Sigmoid colon (tissue), 7 donors: ENCODE results near the gene TAGAP. TPM values are rescaled to one million over a fixed set of nuclear protein-coding genes. Genes with fewer than 3 reads are reported as not detected.

Source experiments
- DNase-seq: peaks from one replicate; pipeline ENCODE4 v3.0.0-alpha.2; 2019
- H3K27ac ChIP-seq, 4 donors: fragments of 200-600 bp; sonication (generic); one replicate each; pipeline ENCODE4 v1.5.1; 2016 to 2019; ENCODE audit warnings: mild to moderate bottlenecking in 1 of 4
- H3K27me3 ChIP-seq, 3 donors: fragments of 200-600 bp; sonication (generic); one replicate each; pipeline ENCODE4 v1.5.1; 2019; ENCODE audit warnings: mild to moderate bottlenecking in 1 of 3
- H3K36me3 ChIP-seq, 4 donors: fragments of 200-600 bp; sonication (generic); one replicate each; pipeline ENCODE4 v1.5.1; 2016 to 2019
- H3K4me1 ChIP-seq, 4 donors: fragments of 200-600 bp; sonication (generic); one replicate each; pipeline ENCODE4 v1.5.1; 2017 to 2019
- H3K4me3 ChIP-seq, 4 donors: fragments of 200-600 bp; sonication (generic); one replicate each; pipeline ENCODE4 v1.5.1; 2017 to 2019; ENCODE audit warnings: mild to moderate bottlenecking in 2 of 4, moderate library complexity in 1 of 4
- H3K9me3 ChIP-seq, 4 donors: fragments of 200-600 bp in 3 of 4; sonication (generic) in 3 of 4; one replicate each; pipeline versions ENCODE4 v1.5.1 to v1.6.1; 2013 to 2019
- EP300 ChIP-seq, 4 donors: sonication (generic); formaldehyde crosslinking; IDR thresholded peaks; one replicate each; pipeline ENCODE4 v1.6.1; 2017; ENCODE audit warnings: antibody characterized with exemption in 4 of 4
- POLR2A ChIP-seq, 2 donors: fragments of 450-650 bp; IDR thresholded peaks; one replicate each; pipeline ENCODE4 v1.6.1; 2016; ENCODE audit warnings: antibody characterized with exemption in 2 of 2, mild to moderate bottlenecking in 2 of 2, moderate library complexity in 2 of 2
- POLR2AphosphoS5 ChIP-seq, 4 donors: sonication (generic); formaldehyde crosslinking; IDR thresholded peaks; one replicate each; pipeline ENCODE4 v1.6.1; 2017; ENCODE audit warnings: antibody characterized with exemption in 4 of 4
- WGBS, 2 donors: extraction: QIAGEN DNeasy Blood & Tissue Kit; methylation state at CpG; one replicate each; pipeline ENCODE4 v1.1.7; 2013; 5-methylcytosine and 5-hydroxymethylcytosine counted together
- intact Hi-C: fragments of 100-400 bp; cut with DNase I; formaldehyde crosslinking; loops from one replicate; pipeline ENCODE4 v1.15.1; 2023
- polyA plus RNA-seq, 3 donors: library from polyadenylated mRNA; stranded (reverse); fragments of 200-250 nt; gene quantifications; one replicate each; pipeline ENCODE4 v1.2.3, GENCODE V29; 2013
- total RNA-seq, 4 donors: library from RNA; depleted of rRNA; stranded (reverse); fragments of >200 nt; gene quantifications; one replicate each; pipeline ENCODE4 v1.1.0, GENCODE V29; 2016
- TF ChIP-seq, protein P1 (sequence below), 4 experiments: fragments of 450-650 bp in 3 of 4; fragments of 200-600 bp in 1 of 4; IDR thresholded peaks; one replicate each; pipeline ENCODE4 v1.5.1; 2016 to 2019; ENCODE audit warnings: antibody characterized with exemption in 4 of 4, mild to moderate bottlenecking in 3 of 4, moderate library complexity in 2 of 4
- donor health status: healthy with polysubstance abuse.
- donor health status: Bipolar disorder and iron deficiency.
- donor health status: healthy.

Gene TAGAP
- total and polyA plus RNA-seq, 7 donors, result 1.2 to 13.6 (median 1.6) TPM

GRCh38 chr6:159043251-159043650 lies 1.5 kb downstream of the TAGAP start:
- no peak for DNase-seq
- 48 to 69% methylated on average over 6 of the region's 6 CpGs for WGBS, 2 donors
- intact Hi-C loops, result no loop called here
- TF ChIP-seq EP300 (IDR thresholded peaks at IDR 0.05), result no peak
- TF ChIP-seq POLR2A (IDR thresholded peaks at IDR 0.05), result no peak
- no peak for TF ChIP-seq POLR2AphosphoS5 (IDR thresholded peaks at IDR 0.05)
- TF ChIP-seq, protein P1, sequence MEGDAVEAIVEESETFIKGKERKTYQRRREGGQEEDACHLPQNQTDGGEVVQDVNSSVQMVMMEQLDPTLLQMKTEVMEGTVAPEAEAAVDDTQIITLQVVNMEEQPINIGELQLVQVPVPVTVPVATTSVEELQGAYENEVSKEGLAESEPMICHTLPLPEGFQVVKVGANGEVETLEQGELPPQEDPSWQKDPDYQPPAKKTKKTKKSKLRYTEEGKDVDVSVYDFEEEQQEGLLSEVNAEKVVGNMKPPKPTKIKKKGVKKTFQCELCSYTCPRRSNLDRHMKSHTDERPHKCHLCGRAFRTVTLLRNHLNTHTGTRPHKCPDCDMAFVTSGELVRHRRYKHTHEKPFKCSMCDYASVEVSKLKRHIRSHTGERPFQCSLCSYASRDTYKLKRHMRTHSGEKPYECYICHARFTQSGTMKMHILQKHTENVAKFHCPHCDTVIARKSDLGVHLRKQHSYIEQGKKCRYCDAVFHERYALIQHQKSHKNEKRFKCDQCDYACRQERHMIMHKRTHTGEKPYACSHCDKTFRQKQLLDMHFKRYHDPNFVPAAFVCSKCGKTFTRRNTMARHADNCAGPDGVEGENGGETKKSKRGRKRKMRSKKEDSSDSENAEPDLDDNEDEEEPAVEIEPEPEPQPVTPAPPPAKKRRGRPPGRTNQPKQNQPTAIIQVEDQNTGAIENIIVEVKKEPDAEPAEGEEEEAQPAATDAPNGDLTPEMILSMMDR (IDR thresholded peaks at IDR 0.05), result no peak
- H3K27ac ChIP-seq, result peak overlapping the region in 2 of 4 donors; percentile 24 to 51
- peaks cover 0 to 10% (median 0%) of the 10 kb centered on the region in 4 donors for H3K4me1 ChIP-seq
- H3K27me3 ChIP-seq, result peaks cover 0 to 6% (median 0%) of the 10 kb centered on the region in 3 donors
- H3K36me3 ChIP-seq, result no peaks in the 10 kb centered on the region
- H3K9me3 ChIP-seq, result no peaks in the 10 kb centered on the region
- H3K4me3 ChIP-seq, result peak overlapping the region in 1 of 4 donors; percentile 29

DNA sequence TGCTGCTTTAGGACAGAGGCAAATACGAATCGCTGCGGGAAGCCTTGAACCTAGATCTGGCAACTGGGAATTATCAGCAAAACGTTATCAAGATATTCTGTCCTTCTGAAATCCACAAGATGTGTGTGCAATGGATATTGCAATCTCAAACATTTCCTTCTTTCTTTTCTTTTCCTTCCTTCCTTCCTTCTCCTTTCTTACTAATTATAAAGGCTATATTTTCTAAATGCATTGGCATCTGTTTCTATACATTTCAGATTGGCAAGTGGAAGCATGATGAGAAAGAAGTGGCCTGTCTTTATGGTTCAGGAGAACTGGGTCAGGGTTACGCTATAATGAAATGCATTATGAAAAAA lies 2.0 kb downstream of the TAGAP start:
- DNase-seq, result no peak
- Histone ChIP-seq H3K4me1 (peaks cover 0 to 10% (median 0%) of the 10 kb centered on the region in 4 donors), H3K36me3 (no peaks in the 10 kb centered on the region), H3K9me3 (no peaks in the 10 kb centered on the region), H3K27me3 (peaks cover 0 to 6% (median 0%) of the 10 kb centered on the region in 3 donors), H3K27ac (peak overlapping the region in 2 of 4 donors; percentile 24 to 51), H3K4me3 (peak overlapping the region in 1 of 4 donors; percentile 29)
- TF ChIP-seq POLR2A (IDR thresholded peaks at IDR 0.05) (no peak), EP300 (IDR thresholded peaks at IDR 0.05) (no peak), POLR2AphosphoS5 (IDR thresholded peaks at IDR 0.05) (no peak)
- TF ChIP-seq, protein P1 (IDR thresholded peaks at IDR 0.05), result peak in 1 of 4 experiments; percentile 27
- intact Hi-C loops, result loop anchor here (1.0 kb wide), 2 partner anchors 61 to 91 kb away; no protein-coding TSS in a partner anchor
- WGBS, 2 donors, result 13 to 19% methylated on average over 5 of the region's 5 CpGs

DNA sequence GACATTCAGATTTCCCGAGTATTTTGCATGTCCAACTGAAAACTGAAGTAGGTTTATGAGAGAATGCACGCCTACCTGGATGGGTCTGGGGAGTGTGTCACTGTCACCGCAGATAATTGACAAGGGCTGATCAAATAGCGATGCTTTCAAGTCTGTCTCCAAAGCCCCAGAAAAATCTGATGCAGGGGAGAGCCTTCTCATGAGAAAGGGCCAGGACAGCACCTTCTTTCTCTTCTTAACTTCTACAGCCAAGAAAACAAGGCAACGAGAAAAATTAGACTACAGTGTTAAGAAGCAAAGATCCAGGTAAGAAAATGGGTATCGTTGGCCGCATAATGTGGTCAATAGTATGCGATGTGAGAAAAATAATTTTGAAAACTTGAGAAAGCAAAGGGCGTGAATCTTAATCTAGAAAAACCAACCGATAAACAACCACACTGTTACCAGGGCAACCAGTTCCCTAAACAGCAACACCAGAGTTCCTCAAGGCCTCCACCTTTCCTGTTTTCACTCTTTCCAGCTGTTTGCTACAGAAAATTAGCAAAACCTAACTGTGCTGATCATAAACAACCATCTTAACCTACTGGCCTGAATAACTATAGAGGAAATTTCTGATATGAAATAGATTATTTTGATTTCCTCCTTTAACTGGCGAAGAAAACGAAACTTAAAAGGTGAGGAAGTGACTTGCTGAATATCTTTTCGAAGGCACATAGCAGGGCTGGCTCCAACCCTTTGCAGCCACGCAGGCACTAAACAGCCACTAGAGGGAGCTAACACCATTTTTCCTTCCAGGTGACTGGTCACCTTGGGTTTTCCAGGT lies 2.6 kb downstream of the TAGAP start:
- WGBS, 2 donors, result 39 to 47% methylated on average over 14 of the region's 14 CpGs
- Histone ChIP-seq H3K27me3 (peaks cover 0 to 6% (median 0%) of the 10 kb centered on the region in 3 donors), H3K36me3 (no peaks in the 10 kb centered on the region), H3K9me3 (no peaks in the 10 kb centered on the region), H3K27ac (peak overlapping the region in 2 of 4 donors; percentile 24 to 51), H3K4me1 (peaks cover 0 to 10% (median 0%) of the 10 kb centered on the region in 4 donors), H3K4me3 (peak overlapping the region in 1 of 4 donors; percentile 29)
- TF ChIP-seq POLR2A (IDR thresholded peaks at IDR 0.05), result no peak
- TF ChIP-seq, protein P1 (IDR thresholded peaks at IDR 0.05), result peak; percentile 67 to 93 (median 82)
- intact Hi-C loops, result loop anchor here (1.0 kb wide), 2 partner anchors 62 to 92 kb away; no protein-coding TSS in a partner anchor
- DNase-seq, result peak; percentile 75

GRCh38 chr6:159041181-159041580 lies 3.6 kb downstream of the TAGAP start:
- Histone ChIP-seq H3K4me1 (peaks cover 0 to 10% (median 0%) of the 10 kb centered on the region in 4 donors), H3K9me3 (no peaks in the 10 kb centered on the region), H3K27me3 (peaks cover 0 to 6% (median 0%) of the 10 kb centered on the region in 3 donors), H3K36me3 (peaks cover 0 to 4% (median 0%) of the 10 kb centered on the region in 4 donors), H3K27ac (no peak overlapping the region), H3K4me3 (no peak overlapping the region)
- TF ChIP-seq EP300 (IDR thresholded peaks at IDR 0.05) (no peak), POLR2A (IDR thresholded peaks at IDR 0.05) (no peak), POLR2AphosphoS5 (IDR thresholded peaks at IDR 0.05) (no peak)
- TF ChIP-seq, protein P1 (IDR thresholded peaks at IDR 0.05), result no peak
- 89 to 90% methylated on average over 7 of the region's 7 CpGs for WGBS, 2 donors
- DNase-seq, result no peak
- intact Hi-C loops, result no loop called here
